Thyroid gland (tissue), 4 donors: ENCODE measurements around the gene EYS. TPM values are rescaled to one million over a fixed set of nuclear protein-coding genes. Genes with fewer than 3 reads are reported as not detected.

ENCODE experiments used
- DNase-seq, 2 donors: peaks; one replicate each; pipeline ENCODE4 v3.0.0-alpha.2; 2019
- H3K27ac ChIP-seq, 3 donors: fragments of 200-600 bp; sonication (generic); 1 replicate in 2 of 3; 2 replicates in 1 of 3; pipeline ENCODE4 v1.5.1; 2016 to 2019; ENCODE audit warnings: mild to moderate bottlenecking in 1 of 3, moderate library complexity in 1 of 3
- H3K27me3 ChIP-seq: fragments of 200-600 bp; sonication (generic); one replicate; pipeline ENCODE4 v1.5.1; 2019
- H3K36me3 ChIP-seq, 2 donors: fragments of 200-600 bp; sonication (generic); one replicate each; pipeline ENCODE4 v1.5.1; 2016 to 2019
- H3K4me1 ChIP-seq, 2 donors: fragments of 200-600 bp; sonication (generic); one replicate each; pipeline ENCODE4 v1.5.1; 2017 to 2019
- H3K4me3 ChIP-seq, 3 donors: fragments of 200-600 bp; sonication (generic); replicated peaks in 1 of 3; 1 replicate in 2 of 3; 2 replicates in 1 of 3; pipeline ENCODE4 v1.5.1; 2016; ENCODE audit warnings: mild to moderate bottlenecking in 1 of 3
- H3K9me3 ChIP-seq: fragments of 200-600 bp; sonication (generic); one replicate; pipeline ENCODE4 v1.5.1; 2017
- POLR2A ChIP-seq, 2 donors: fragments of 450-650 bp; IDR thresholded peaks; one replicate each; pipeline ENCODE4 v1.6.1; 2017; ENCODE audit warnings: antibody characterized with exemption in 2 of 2, mild to moderate bottlenecking in 2 of 2, moderate library complexity in 1 of 2
- WGBS, 2 donors: methylation state at CpG; one replicate each; pipeline ENCODE4 v1.1.5; 2017; 5-methylcytosine and 5-hydroxymethylcytosine counted together
- intact Hi-C: fragments of 100-400 bp; cut with DNase I; formaldehyde crosslinking; loops from one replicate; pipeline ENCODE4 v1.15.1; 2023
- total RNA-seq, 4 donors: library from RNA; depleted of rRNA; stranded (reverse); fragments of >200 nt; gene quantifications; one replicate each; pipeline ENCODE4 v1.2.3, GENCODE V29; 2016
- TF ChIP-seq, protein P1 (sequence below), 6 experiments: fragments of 200-600 bp in 3 of 6; fragments of 450-650 bp in 3 of 6; sonication (generic) in 3 of 6; IDR thresholded peaks; one replicate each; pipeline ENCODE4 v1.5.1; 2016 to 2019; ENCODE audit warnings: antibody characterized with exemption in 6 of 6, mild to moderate bottlenecking in 2 of 6, inconsistent platforms in 1 of 6, moderate library complexity in 1 of 6

Gene EYS
- total RNA-seq, 4 donors from 2014 or later: not detected

DNA sequence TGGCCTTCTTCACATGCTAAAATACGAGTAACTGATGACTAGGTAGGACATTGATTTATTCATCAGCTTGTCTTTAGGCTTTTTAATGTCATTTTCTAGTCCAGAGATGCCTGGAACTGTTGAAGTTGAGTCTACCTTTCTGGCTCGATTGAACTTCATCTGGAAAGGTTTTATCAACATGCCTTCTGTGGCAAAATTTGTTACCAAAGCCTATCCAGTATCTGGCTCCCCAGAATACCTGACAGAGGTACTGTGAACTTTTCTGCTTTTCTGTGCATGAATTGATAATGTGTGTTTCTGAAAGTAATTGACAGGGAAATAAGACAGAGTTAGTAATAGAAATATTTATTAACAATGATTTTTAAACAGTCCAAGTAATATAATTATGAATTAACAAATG, 2000.4 kb downstream of the EYS start:
- intact Hi-C loops: no loop called here
- H3K4me1 ChIP-seq: no peaks in the 10 kb centered on the region
- H3K27ac ChIP-seq: no peak overlapping the region
- no peak overlapping the region for H3K4me3 ChIP-seq
- no peak for DNase-seq
- no peaks in the 10 kb centered on the region for H3K9me3 ChIP-seq
- 92% methylated on average over 2 of the region's 2 CpGs for WGBS, 2 donors
- TF ChIP-seq, protein P1, sequence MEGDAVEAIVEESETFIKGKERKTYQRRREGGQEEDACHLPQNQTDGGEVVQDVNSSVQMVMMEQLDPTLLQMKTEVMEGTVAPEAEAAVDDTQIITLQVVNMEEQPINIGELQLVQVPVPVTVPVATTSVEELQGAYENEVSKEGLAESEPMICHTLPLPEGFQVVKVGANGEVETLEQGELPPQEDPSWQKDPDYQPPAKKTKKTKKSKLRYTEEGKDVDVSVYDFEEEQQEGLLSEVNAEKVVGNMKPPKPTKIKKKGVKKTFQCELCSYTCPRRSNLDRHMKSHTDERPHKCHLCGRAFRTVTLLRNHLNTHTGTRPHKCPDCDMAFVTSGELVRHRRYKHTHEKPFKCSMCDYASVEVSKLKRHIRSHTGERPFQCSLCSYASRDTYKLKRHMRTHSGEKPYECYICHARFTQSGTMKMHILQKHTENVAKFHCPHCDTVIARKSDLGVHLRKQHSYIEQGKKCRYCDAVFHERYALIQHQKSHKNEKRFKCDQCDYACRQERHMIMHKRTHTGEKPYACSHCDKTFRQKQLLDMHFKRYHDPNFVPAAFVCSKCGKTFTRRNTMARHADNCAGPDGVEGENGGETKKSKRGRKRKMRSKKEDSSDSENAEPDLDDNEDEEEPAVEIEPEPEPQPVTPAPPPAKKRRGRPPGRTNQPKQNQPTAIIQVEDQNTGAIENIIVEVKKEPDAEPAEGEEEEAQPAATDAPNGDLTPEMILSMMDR (IDR thresholded peaks at IDR 0.05): no peak
- TF ChIP-seq POLR2A (IDR thresholded peaks at IDR 0.05): no peak
- no peaks in the 10 kb centered on the region for H3K27me3 ChIP-seq
- peaks cover 45 to 52% of the 10 kb centered on the region in 2 donors for H3K36me3 ChIP-seq

DNA sequence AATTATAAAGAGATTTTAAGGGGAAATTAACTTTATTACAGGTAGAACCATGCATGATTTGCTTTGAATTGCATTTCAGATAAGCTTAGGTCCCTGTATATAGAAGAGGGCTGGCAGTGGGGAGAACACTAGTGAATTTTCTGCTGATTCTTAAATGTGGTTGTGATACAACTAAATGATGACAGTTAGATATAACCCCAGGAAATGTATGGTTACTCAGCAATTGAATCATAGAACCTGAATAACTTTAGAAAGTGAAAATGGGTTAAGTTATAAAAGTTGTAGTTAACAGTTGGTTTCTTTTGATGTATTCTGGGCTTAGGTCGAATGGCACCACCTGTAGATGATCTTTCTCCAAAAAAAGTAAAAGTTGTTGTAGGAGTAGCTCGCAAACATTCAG, 2001.3 kb downstream of the EYS start:
- no peak for TF ChIP-seq POLR2A (IDR thresholded peaks at IDR 0.05)
- Histone ChIP-seq H3K36me3 (peaks cover 39 to 43% of the 10 kb centered on the region in 2 donors), H3K9me3 (no peaks in the 10 kb centered on the region), H3K27me3 (no peaks in the 10 kb centered on the region), H3K4me1 (no peaks in the 10 kb centered on the region), H3K27ac (no peak overlapping the region), H3K4me3 (no peak overlapping the region)
- no peak for DNase-seq
- intact Hi-C loops: no loop called here
- 85 to 93% methylated on average over 2 of the region's 2 CpGs for WGBS, 2 donors

DNA sequence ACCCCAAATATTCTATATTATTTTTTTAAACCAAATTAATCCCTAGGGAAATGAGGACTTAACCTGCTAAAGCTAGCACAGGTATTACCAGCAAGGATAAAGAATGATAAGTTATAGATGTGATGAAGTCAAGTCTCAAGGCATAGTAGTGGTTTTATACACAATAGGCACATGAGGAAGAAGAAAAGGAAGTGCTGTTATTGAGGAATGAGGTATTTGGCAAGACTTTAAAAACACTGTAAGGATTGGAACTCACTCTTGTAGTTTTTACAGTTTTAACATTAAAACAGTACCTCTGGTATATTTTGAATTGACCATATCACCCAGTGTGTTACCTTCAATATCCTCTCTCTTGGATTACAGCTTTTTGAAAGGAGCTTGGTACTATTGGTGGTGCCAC, 2016.8 kb downstream of the EYS start:
- intact Hi-C loops: no loop called here
- no peak for TF ChIP-seq POLR2A (IDR thresholded peaks at IDR 0.05)
- Histone ChIP-seq H3K27me3 (no peaks in the 10 kb centered on the region), H3K9me3 (no peaks in the 10 kb centered on the region), H3K4me3 (no peak overlapping the region), H3K27ac (no peak overlapping the region), H3K4me1 (no peaks in the 10 kb centered on the region), H3K36me3 (no peaks in the 10 kb centered on the region)
- no peak for DNase-seq

DNA sequence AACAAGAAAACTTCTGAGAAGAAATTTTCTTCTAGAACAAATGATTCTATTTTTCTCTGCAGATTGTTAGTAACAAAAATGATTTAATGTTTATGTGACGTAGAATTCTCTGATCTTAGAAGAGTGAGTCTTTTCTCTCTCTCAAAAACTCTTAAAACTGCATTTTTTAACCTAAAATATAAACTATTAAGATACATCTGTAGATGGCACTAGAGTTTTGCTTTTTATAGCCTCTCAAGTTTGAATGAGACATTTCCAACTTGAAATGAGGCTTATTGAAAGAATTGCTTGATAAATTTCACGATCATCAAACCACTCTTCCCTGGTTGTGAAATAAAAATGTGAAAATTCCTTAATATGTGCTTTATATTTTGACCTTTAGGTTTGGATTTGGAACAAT, 2017.6 kb downstream of the EYS start:
- DNase-seq: no peak
- TF ChIP-seq POLR2A (IDR thresholded peaks at IDR 0.05): no peak
- TF ChIP-seq, protein P1 (IDR thresholded peaks at IDR 0.05): no peak
- Histone ChIP-seq H3K27ac (no peak overlapping the region), H3K4me1 (no peaks in the 10 kb centered on the region), H3K4me3 (no peak overlapping the region), H3K27me3 (no peaks in the 10 kb centered on the region), H3K36me3 (peaks cover 0 to 7% of the 10 kb centered on the region in 2 donors), H3K9me3 (no peaks in the 10 kb centered on the region)
- WGBS, 2 donors: 92 to 97% methylated on average over 2 of the region's 2 CpGs
- intact Hi-C loops: no loop called here

DNA sequence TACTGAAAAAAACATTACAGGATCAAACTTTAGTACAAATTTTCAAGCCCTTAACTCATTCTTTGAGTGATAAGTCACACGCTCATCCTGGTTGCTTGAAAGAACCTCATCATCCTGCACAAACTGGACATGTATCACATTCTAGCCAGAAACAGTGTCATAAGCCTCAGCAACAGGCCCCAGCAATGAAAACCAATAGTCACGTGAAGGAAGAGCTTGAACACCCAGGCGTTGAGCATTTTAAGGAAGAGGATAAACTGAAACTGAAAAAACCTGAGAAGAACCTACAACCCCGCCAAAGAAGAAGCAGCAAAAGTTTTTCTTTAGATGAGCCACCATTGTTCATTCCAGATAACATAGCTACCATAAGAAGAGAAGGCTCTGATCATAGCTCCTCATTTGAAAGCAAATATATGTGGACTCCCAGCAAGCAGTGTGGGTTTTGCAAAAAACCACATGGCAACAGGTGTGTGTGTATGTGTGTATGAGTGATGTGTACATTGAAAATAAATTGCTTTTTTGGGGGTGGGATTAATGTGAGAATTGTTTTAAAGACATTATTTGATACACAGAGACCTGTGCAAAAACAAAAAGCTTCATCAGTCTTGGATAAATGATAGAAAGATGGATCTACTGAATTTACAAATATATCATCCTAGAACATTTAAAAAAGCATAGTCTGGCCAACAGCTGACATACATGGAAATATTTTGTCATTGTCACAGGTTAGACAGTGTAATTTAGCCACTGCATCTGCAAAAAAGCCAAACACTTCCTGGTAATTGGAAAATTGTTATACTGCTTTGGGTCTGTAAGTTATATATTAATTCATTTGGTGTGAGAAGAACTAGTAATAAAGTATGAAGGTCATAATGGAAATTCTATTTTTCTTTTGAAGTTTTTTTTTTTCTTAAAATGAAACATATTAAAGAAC, 2021.3 kb downstream of the EYS start:
- DNase-seq: no peak
- Histone ChIP-seq H3K36me3 (peaks cover 0 to 12% of the 10 kb centered on the region in 2 donors), H3K4me3 (no peak overlapping the region), H3K27ac (no peak overlapping the region), H3K27me3 (no peaks in the 10 kb centered on the region), H3K4me1 (peaks cover 0 to 3% of the 10 kb centered on the region in 2 donors), H3K9me3 (no peaks in the 10 kb centered on the region)
- intact Hi-C loops: no loop called here
- 91 to 93% methylated on average over 4 of the region's 4 CpGs for WGBS, 2 donors
- TF ChIP-seq POLR2A (IDR thresholded peaks at IDR 0.05): no peak
- TF ChIP-seq, protein P1 (IDR thresholded peaks at IDR 0.05): no peak

DNA sequence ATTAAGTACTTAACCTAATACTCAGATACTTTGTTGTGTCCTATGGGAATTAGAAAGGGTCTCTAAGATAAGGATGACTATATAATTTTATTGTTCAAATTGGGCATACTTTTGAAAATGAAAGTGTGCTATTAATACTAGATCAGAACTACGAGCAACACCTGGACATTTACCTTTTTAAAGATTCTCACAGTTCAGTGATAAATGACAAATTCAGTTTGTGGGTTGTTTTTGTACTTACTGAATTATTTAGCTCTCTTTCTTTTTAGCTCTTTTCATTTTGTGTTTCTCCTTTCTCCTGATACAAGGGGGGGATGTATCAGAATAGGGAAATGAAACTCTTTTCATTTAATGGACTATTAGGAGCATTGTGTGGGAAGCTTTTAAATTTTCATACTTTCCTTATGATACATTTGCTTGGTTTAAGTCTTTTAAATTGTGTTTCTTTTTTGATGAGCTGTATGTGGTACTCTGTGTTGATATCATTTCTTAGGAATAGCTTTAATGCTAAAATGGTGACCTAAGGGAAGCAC, 2023.9 kb downstream of the EYS start:
- DNase-seq: no peak
- Histone ChIP-seq H3K4me3 (no peak overlapping the region), H3K36me3 (peaks cover 0 to 12% of the 10 kb centered on the region in 2 donors), H3K4me1 (peaks cover 0 to 4% of the 10 kb centered on the region in 2 donors), H3K27me3 (no peaks in the 10 kb centered on the region), H3K27ac (no peak overlapping the region), H3K9me3 (no peaks in the 10 kb centered on the region)
- 92 to 96% methylated on average over 1 of the region's 1 CpG for WGBS, 2 donors
- intact Hi-C loops: no loop called here
- TF ChIP-seq POLR2A (IDR thresholded peaks at IDR 0.05): no peak
- TF ChIP-seq, protein P1 (IDR thresholded peaks at IDR 0.05): no peak
